HEK293 (cell line): Measurements from ENCODE around the gene DEDD.

Experiments used
- CTCF ChIA-PET: fragments of 350-600 bp; formaldehyde crosslinking; extraction: SDS; loops from one replicate; lab custom pipeline; 2021; ENCODE audit warnings: antibody characterized with exemption; lab: Yijun Ruan, JAX
- POLR2A ChIA-PET: fragments of 300-600 bp; formaldehyde crosslinking; extraction: SDS; loops from one replicate; lab custom pipeline; 2020; ENCODE audit warnings: antibody characterized with exemption, inconsistent platforms; lab: Yijun Ruan, JAX
- H3K27ac ChIP-seq: fragments of 200-500 bp; sonication (Bioruptor generic); 2 replicates; pipeline ENCODE4 v1.5.1; 2014; ENCODE audit warnings: low read depth, low read length, control low read depth, inconsistent platforms; ENCODE audit errors: extremely low read depth
- H3K36me3 ChIP-seq, 2 experiments: fragments of 200-500 bp in 1 of 2; sonication (Bioruptor generic) in 1 of 2; 1 replicate in 1 of 2; 2 replicates in 1 of 2; pipeline ENCODE4 v1.5.1; 2014 to 2017; ENCODE audit warnings: inconsistent platforms in 2 of 2, low read length in 2 of 2; ENCODE audit not compliant: control insufficient read depth in 2 of 2, insufficient read depth in 1 of 2
- H3K4me1 ChIP-seq: fragments of 200-500 bp; sonication (Bioruptor generic); 2 replicates; pipeline ENCODE4 v1.5.1; 2014; ENCODE audit warnings: mild to moderate bottlenecking, low read length, inconsistent platforms; ENCODE audit not compliant: control insufficient read depth, insufficient read depth
- H3K4me3 ChIP-seq: 2 replicates; pipeline ENCODE4 v1.5.1; 2011; ENCODE audit warnings: low read depth, mild to moderate bottlenecking, control low read depth, low read length, moderate library complexity
- H3K9me3 ChIP-seq: fragments of 200-500 bp; sonication (Bioruptor generic); 2 replicates; pipeline ENCODE4 v1.5.1; 2014; ENCODE audit warnings: low read depth, low read length, inconsistent platforms; ENCODE audit not compliant: control insufficient read depth, insufficient read depth
- ATF2 ChIP-seq: fragments of 450-650 bp; formaldehyde crosslinking; IDR thresholded peaks from 2 replicates; pipeline ENCODE4 v1.5.1; 2016; ENCODE audit warnings: missing biosample characterization, missing genetic modification characterization, low read depth
- KLF16 ChIP-seq: fragments of 450-650 bp; formaldehyde crosslinking; IDR thresholded peaks from 2 replicates; pipeline ENCODE4 v1.5.1; 2017; ENCODE audit warnings: missing biosample characterization, missing genetic modification characterization
- MYNN ChIP-seq: fragments of 450-650 bp; formaldehyde crosslinking; IDR thresholded peaks from 2 replicates; pipeline ENCODE4 v1.5.1; 2016; ENCODE audit warnings: missing biosample characterization, missing genetic modification characterization, borderline replicate concordance
- ZBTB1 ChIP-seq: fragments of 450-650 bp; formaldehyde crosslinking; IDR thresholded peaks from 2 replicates; pipeline ENCODE4 v1.5.1; 2016; ENCODE audit warnings: missing biosample characterization, missing genetic modification characterization
- ZBTB20 ChIP-seq: fragments of 450-650 bp; formaldehyde crosslinking; IDR thresholded peaks from 2 replicates; pipeline ENCODE4 v1.5.1; 2016; ENCODE audit warnings: missing biosample characterization, missing genetic modification characterization
- ZEB2 ChIP-seq: fragments of 450-650 bp; formaldehyde crosslinking; IDR thresholded peaks from 2 replicates; pipeline ENCODE4 v1.5.1; 2016; ENCODE audit warnings: missing biosample characterization, missing genetic modification characterization
- ZNF133 ChIP-seq: fragments of 450-650 bp; formaldehyde crosslinking; IDR thresholded peaks from 2 replicates; pipeline ENCODE4 v1.5.1; 2016; ENCODE audit warnings: missing biosample characterization, missing genetic modification characterization
- ZNF157 ChIP-seq: fragments of 450-650 bp; formaldehyde crosslinking; IDR thresholded peaks from 2 replicates; pipeline ENCODE4 v1.5.1; 2016; ENCODE audit warnings: missing biosample characterization, missing genetic modification characterization
- ZNF510 ChIP-seq: fragments of 450-650 bp; formaldehyde crosslinking; IDR thresholded peaks from 2 replicates; pipeline ENCODE4 v1.5.1; 2018; ENCODE audit warnings: mild to moderate bottlenecking, missing genetic modification characterization, missing biosample characterization; ENCODE audit not compliant: insufficient replicate concordance
- ZNF513 ChIP-seq: fragments of 450-650 bp; IDR thresholded peaks from 2 replicates; pipeline ENCODE4 v1.5.1; 2018; ENCODE audit warnings: missing biosample characterization, missing genetic modification characterization
- ZNF596 ChIP-seq: fragments of 450-650 bp; IDR thresholded peaks from 2 replicates; pipeline ENCODE4 v1.5.0; 2018; ENCODE audit warnings: missing biosample characterization, mild to moderate bottlenecking, missing genetic modification characterization, moderate library complexity
- ZNF629 ChIP-seq: fragments of 450-650 bp; formaldehyde crosslinking; IDR thresholded peaks from 2 replicates; pipeline ENCODE4 v1.5.1; 2017; ENCODE audit warnings: missing biosample characterization, missing genetic modification characterization
- ZNF768 ChIP-seq: fragments of 450-650 bp; formaldehyde crosslinking; IDR thresholded peaks from 2 replicates; pipeline ENCODE4 v1.5.1; 2018; ENCODE audit warnings: missing biosample characterization, mild to moderate bottlenecking, missing genetic modification characterization
- ZXDB ChIP-seq: fragments of 450-650 bp; formaldehyde crosslinking; IDR thresholded peaks from 2 replicates; pipeline ENCODE4 v1.5.1; 2016; ENCODE audit warnings: missing biosample characterization, missing genetic modification characterization
- TF ChIP-seq, protein P1 (sequence below): fragments of 450-650 bp; formaldehyde crosslinking; IDR thresholded peaks from 2 replicates; pipeline ENCODE4 v1.5.1; 2016; ENCODE audit warnings: missing biosample characterization, missing genetic modification characterization
- TF ChIP-seq, protein P2 (sequence below): fragments of 450-650 bp; formaldehyde crosslinking; IDR thresholded peaks from 2 replicates; pipeline ENCODE4 v1.5.1; 2017; ENCODE audit warnings: missing biosample characterization, missing genetic modification characterization
- TF ChIP-seq, protein P3 (sequence below): fragments of 450-650 bp; formaldehyde crosslinking; IDR thresholded peaks from 2 replicates; pipeline ENCODE4 v1.5.1; 2016; ENCODE audit warnings: missing biosample characterization, missing genetic modification characterization
- TF ChIP-seq, protein P4 (sequence below): fragments of 450-650 bp; IDR thresholded peaks from 2 replicates; pipeline ENCODE4 v1.5.1; 2018; ENCODE audit warnings: missing biosample characterization, mild to moderate bottlenecking, missing genetic modification characterization

Gene DEDD

GRCh38 chr1:161121042-161121650, 11.3 kb downstream of the DEDD start (continued):
- TF ChIP-seq ATF2 (tag by site-specific recombination) (no peak), ZNF768 (no peak), KLF16 (tag by site-specific recombination) (no peak)
- TF ChIP-seq, protein P1, sequence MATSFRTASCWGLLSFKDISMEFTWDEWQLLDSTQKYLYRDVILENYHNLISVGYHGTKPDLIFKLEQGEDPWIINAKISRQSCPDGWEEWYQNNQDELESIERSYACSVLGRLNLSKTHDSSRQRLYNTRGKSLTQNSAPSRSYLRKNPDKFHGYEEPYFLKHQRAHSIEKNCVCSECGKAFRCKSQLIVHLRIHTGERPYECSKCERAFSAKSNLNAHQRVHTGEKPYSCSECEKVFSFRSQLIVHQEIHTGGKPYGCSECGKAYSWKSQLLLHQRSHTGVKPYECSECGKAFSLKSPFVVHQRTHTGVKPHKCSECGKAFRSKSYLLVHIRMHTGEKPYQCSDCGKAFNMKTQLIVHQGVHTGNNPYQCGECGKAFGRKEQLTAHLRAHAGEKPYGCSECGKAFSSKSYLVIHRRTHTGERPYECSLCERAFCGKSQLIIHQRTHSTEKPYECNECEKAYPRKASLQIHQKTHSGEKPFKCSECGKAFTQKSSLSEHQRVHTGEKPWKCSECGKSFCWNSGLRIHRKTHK (tag by site-specific recombination), result no peak

DNA sequence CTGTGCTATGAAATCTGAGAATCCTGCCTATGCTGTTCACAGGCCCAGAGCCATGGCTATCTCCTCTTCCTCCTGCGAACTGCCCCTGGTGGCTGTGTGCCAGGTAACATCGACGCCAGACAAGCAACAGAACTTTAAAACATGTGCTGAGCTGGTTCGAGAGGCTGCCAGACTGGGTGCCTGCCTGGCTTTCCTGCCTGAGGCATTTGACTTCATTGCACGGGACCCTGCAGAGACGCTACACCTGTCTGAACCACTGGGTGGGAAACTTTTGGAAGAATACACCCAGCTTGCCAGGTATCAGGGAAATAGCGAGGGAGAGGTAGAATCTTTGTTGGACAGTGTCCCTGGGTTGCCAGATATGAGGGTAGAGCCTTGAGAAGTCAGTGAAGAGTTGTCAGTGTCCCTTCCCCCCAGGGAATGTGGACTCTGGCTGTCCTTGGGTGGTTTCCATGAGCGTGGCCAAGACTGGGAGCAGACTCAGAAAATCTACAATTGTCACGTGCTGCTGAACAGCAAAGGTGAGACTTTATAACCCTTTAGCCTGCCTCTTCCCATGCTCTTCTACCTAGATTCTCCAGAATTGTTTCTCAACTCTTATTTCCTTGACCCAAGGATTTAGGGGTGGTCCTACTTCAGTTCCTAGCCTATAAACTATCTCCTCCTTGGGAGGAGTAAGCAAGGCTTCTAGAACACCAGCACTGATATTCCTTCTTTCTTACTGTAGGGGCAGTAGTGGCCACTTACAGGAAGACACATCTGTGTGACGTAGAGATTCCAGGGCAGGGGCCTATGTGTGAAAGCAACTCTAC, 13.2 kb downstream of the DEDD start:
- Histone ChIP-seq H3K9me3 (no peaks in the 10 kb centered on the region), H3K27ac (peak overlapping the region; percentile 26), H3K4me1 (peaks cover 9% of the 10 kb centered on the region), H3K4me3 (no peak overlapping the region), H3K36me3 (peaks cover 14 to 58% of the 10 kb centered on the region in 2 experiments)
- ChIA-PET CTCF (interaction anchor here (0.9 kb wide), 1 partner anchor 14 kb away, joined by 3 read pairs; no protein-coding TSS in a partner anchor), POLR2A (interaction anchor here (0.6 kb wide), 1 partner anchor 43 kb away, joined by 5 read pairs; no protein-coding TSS in a partner anchor)
- no peak for TF ChIP-seq ZNF510
- no peak for TF ChIP-seq ZNF133
- TF ChIP-seq ZNF629 (tag by site-specific recombination), result peak; percentile 42; the same call in 1 of the 2 replicates
- TF ChIP-seq ZNF157 (tag by site-specific recombination), result no peak
- TF ChIP-seq, protein P2, sequence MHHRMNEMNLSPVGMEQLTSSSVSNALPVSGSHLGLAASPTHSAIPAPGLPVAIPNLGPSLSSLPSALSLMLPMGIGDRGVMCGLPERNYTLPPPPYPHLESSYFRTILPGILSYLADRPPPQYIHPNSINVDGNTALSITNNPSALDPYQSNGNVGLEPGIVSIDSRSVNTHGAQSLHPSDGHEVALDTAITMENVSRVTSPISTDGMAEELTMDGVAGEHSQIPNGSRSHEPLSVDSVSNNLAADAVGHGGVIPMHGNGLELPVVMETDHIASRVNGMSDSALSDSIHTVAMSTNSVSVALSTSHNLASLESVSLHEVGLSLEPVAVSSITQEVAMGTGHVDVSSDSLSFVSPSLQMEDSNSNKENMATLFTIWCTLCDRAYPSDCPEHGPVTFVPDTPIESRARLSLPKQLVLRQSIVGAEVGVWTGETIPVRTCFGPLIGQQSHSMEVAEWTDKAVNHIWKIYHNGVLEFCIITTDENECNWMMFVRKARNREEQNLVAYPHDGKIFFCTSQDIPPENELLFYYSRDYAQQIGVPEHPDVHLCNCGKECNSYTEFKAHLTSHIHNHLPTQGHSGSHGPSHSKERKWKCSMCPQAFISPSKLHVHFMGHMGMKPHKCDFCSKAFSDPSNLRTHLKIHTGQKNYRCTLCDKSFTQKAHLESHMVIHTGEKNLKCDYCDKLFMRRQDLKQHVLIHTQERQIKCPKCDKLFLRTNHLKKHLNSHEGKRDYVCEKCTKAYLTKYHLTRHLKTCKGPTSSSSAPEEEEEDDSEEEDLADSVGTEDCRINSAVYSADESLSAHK (tag by site-specific recombination), result no peak
- TF ChIP-seq ZBTB1 (tag by site-specific recombination), result no peak
- TF ChIP-seq MYNN (tag by site-specific recombination), result no peak
- TF ChIP-seq ZNF596 (tag by site-specific recombination), result no peak
- TF ChIP-seq, protein P3, sequence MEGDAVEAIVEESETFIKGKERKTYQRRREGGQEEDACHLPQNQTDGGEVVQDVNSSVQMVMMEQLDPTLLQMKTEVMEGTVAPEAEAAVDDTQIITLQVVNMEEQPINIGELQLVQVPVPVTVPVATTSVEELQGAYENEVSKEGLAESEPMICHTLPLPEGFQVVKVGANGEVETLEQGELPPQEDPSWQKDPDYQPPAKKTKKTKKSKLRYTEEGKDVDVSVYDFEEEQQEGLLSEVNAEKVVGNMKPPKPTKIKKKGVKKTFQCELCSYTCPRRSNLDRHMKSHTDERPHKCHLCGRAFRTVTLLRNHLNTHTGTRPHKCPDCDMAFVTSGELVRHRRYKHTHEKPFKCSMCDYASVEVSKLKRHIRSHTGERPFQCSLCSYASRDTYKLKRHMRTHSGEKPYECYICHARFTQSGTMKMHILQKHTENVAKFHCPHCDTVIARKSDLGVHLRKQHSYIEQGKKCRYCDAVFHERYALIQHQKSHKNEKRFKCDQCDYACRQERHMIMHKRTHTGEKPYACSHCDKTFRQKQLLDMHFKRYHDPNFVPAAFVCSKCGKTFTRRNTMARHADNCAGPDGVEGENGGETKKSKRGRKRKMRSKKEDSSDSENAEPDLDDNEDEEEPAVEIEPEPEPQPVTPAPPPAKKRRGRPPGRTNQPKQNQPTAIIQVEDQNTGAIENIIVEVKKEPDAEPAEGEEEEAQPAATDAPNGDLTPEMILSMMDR (tag by site-specific recombination), result peak; percentile 33
- TF ChIP-seq, protein P4, sequence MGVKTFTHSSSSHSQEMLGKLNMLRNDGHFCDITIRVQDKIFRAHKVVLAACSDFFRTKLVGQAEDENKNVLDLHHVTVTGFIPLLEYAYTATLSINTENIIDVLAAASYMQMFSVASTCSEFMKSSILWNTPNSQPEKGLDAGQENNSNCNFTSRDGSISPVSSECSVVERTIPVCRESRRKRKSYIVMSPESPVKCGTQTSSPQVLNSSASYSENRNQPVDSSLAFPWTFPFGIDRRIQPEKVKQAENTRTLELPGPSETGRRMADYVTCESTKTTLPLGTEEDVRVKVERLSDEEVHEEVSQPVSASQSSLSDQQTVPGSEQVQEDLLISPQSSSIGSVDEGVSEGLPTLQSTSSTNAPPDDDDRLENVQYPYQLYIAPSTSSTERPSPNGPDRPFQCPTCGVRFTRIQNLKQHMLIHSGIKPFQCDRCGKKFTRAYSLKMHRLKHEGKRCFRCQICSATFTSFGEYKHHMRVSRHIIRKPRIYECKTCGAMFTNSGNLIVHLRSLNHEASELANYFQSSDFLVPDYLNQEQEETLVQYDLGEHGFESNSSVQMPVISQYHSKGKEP, result no peak
- 0 out of 2 replicates have a peak, but pooled peaks have one; percentile 27 for TF ChIP-seq ZBTB20 (tag by site-specific recombination)
- 0 out of 2 replicates have a peak, but pooled peaks have one; percentile 7 for TF ChIP-seq ZNF513 (tag by site-specific recombination)
- TF ChIP-seq ZEB2, result no peak
- peak; percentile 19; the same call in 1 of the 2 replicates for TF ChIP-seq ZXDB
